GM18873 (cell line): ENCODE results near the gene ZNF778.

ENCODE experiments used
- ATAC-seq: cut with Tn5 transposase; IDR thresholded peaks from one replicate; pipeline ENCODE4 v1.9.1; 2021; ENCODE audit warnings: mild to moderate bottlenecking, moderate library complexity, moderate number of reproducible peaks; ENCODE audit not compliant: unreplicated experiment, low FRiP score

The ZNF778 gene

GRCh38 chr16:89217388-89218191 lies at the start of gene ZNF778:
Gene ZNF778, plus strand, starts transcription at chr16:89217703. Its CDS starts 3,425 bp downstream, at chr16:89221128.
- ATAC-seq, result peak; percentile 70

GRCh38 chr16:89168381-89169189 lies 48.9 kb upstream of the ZNF778 start:
- ATAC-seq, result no peak

- ATAC-seq, result no peak
Observed at GRCh38 chr16:89169778-89170177, 47.7 kb upstream of the ZNF778 start.

GRCh38 chr16:89170346-89171215 lies 46.9 kb upstream of the ZNF778 start:
- no peak for ATAC-seq

- ATAC-seq, result no peak
Observed at GRCh38 chr16:89171216-89172170, 46.0 kb upstream of the ZNF778 start, which contains the start of gene CDH15. Gene CDH15, plus strand, starts transcription at chr16:89171748. Its CDS starts 84 bp downstream, at chr16:89171832.

- no peak for ATAC-seq
Observed at GRCh38 chr16:89172171-89172527, 45.4 kb upstream of the ZNF778 start.

GRCh38 chr16:89172528-89173173 lies 44.9 kb upstream of the ZNF778 start:
- no peak for ATAC-seq

GRCh38 chr16:89173174-89173921 lies 44.2 kb upstream of the ZNF778 start:
- ATAC-seq, result no peak

GRCh38 chr16:89174055-89174827 lies 43.3 kb upstream of the ZNF778 start:
- ATAC-seq, result no peak

- ATAC-seq, result no peak
Observed at GRCh38 chr16:89174877-89175276, 42.6 kb upstream of the ZNF778 start.

GRCh38 chr16:89175280-89176146 lies 42.0 kb upstream of the ZNF778 start:
- no peak for ATAC-seq

- ATAC-seq, result no peak
Observed at GRCh38 chr16:89176147-89176690, 41.3 kb upstream of the ZNF778 start.

- ATAC-seq, result no peak
Observed at GRCh38 chr16:89176717-89177116, 40.8 kb upstream of the ZNF778 start.

GRCh38 chr16:89177501-89177900 lies 40.0 kb upstream of the ZNF778 start:
- no peak for ATAC-seq

- ATAC-seq, result no peak
Observed at GRCh38 chr16:89178453-89179147, 38.9 kb upstream of the ZNF778 start.

- no peak for ATAC-seq
Observed at GRCh38 chr16:89179148-89179484, 38.4 kb upstream of the ZNF778 start.
